SKM-1 treated with dmso at 0.1 percent for 144 hours (cell line): ENCODE data around the gene KCNAB2.

ENCODE experiments used
- DNase-seq: peaks from one replicate; lab custom pipeline; 2025; ENCODE audit not compliant: unreplicated experiment; lab: John Stamatoyannopoulos, UW

KCNAB2 gene

DNA sequence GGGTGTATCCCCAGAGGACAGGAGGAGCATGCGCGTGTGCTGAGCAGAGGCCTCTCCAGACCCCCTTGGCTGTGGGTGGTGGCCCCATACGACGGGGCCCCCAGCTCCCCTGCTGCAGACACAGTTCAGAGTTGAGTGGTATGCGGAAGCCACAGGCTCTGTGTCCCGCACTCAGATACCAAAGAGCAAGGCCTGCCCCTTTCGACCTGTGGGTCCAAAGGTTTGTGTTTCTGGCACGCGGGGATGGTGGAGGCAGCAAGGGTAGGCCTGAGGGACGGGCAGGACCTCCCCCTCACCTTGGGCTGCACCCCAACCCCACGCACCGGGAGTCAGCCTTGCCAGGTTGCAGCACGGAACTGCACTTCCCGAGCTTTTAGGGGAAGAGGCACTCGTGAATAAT lies at the start of gene KCNAB2:
TSS of gene KCNAB2 (plus strand) at position 328 of the 400 bp plus-strand sequence. CDS start 5,649 bp downstream, outside the sequence.
- DNase-seq: no peak

DNA sequence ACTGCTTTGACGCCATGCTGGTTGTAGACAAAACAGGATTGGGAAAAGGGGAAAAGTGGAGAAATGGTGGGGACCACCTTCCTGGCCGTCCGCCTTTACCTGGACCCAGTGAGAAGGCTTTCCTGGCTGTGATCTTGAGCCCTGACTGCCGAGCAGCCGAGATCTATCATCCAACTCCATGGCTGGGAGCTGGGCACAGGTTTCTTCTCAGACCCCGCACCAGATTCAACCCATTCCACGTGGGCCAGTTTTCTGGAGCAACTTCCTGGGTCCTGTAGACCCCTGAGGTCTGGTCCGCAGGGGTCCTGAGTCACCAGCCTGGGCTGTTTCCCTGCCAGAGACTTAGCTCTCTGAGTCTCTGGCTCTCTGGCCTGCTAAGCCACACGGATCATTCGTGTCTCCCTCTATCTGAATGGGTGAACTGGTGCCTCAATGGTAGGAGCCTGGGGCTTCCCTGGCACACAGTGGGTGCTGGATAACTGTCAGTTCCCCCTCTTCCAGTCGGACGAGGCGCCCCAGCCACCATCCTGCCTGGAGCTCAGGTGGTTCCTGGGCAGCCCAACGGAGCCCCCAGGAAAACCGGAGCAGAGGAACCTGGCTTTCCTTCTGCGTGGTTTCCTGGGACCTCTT lies 48.9 kb upstream of the KCNAB2 start:
- DNase-seq: no peak

DNA sequence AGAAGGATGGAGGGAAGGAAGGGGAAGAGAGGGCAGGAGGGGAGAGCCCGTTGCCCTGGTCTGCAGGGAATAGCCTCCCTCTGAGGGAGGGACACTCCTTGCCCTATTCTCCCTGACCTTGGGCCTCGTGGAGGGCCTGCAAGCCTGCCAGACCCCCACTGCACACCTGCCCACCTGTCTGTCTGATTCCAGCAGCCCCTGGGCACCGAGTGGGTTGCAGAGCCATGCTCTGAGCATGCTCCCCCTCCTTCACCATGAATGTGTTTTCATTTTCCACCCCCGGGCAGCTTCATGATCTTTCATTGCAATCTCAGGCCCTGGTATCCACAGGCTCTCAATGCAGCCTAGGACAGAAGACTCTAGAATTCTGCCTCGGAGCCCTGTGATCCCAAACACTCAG lies 48.4 kb upstream of the KCNAB2 start:
- no peak for DNase-seq

DNA sequence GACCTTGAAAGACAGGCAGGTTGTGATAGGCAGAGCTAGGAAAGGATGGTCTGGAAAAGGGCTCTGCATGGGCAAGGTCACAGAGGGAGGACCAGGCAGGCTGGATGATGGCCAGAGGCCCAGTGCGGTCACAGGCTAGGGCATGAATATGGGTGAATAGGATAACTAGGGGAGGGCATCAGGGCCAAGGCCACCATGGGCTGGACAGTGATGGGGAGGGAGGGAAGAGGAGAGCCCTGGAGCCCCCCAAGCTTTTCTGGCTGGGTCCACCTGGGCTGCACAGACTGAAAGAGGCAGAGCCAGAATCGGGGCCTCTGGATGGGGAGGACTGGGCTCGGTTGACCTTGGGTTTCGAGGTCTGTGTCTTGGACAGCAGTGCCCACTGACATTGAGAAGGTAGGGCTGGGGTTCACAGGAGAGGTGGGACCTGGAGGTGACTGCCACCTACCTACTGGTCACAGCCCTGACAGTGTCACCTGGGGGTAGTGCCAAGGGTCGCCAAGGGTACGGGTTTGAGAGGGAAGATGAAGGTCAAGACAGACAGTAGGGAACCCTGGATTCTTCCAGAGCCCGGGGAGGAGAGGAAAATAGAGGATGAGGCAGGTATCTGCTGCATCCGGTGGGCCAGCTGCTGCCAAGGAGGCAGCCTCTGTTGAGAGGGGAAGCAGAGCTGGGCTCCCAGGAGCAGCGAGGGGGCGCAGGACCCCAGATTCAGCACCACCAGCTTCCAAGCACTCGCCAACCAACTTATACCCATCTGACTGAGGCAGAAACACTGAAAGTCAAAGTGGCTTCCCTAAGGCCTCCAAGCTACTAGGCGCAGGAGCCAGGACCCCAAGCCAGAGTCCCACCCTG lies 47.4 kb upstream of the KCNAB2 start:
- DNase-seq: no peak

DNA sequence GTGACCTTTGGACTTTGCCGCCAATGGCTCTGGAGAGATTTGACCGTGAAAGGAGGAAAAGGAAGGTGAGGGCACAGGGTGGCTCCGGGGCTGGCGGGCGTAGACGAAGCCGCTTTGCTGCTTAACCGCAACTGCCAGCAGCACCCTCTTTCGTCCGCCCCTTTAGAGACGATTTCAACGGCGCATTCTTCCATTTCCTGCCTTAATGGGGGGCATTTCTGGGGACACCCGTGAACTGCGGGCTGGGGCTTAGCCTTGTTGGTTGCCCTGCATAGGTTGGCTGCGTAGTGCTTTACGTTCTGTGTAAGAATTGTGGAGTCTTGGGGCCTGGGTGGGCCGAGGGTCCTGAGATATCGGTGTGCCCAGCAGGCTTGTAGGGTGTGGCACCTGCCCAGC lies 46.8 kb upstream of the KCNAB2 start:
- no peak for DNase-seq

DNA sequence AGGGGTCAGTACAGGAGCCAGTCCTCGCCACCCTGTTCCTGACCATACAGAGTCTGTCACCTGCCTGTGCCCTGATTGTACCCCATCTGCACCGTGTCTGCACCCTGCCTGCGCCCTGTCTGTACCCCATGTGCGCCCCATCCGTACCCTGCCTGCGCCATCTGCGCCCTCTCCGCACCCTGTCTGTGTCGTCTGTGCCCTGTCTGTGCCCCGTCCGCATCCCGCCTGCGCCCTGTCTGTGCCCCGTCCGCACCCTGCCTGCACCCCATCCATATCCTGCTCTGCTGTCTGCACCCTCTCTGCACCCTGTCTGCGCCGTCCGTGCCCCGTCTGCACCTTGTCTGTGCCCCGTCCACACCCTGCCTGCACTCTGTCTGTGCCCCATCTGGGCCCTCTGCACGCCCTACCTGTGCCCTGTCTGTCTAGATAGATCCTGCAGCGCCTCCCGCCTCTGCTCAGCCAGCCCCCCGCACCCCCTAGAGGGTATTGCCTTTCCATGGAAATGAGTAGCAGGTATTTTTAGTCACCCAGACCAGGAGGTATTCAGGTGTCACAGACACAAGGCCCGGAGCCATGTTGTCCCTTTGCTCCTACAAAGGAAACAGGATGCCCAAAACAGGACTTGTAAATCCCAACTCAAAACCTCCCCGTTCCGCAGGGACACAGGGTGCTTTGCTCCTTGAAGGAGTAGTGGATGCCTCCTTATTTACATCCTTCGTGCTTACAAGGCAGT lies 45.8 kb upstream of the KCNAB2 start:
- DNase-seq: no peak

DNA sequence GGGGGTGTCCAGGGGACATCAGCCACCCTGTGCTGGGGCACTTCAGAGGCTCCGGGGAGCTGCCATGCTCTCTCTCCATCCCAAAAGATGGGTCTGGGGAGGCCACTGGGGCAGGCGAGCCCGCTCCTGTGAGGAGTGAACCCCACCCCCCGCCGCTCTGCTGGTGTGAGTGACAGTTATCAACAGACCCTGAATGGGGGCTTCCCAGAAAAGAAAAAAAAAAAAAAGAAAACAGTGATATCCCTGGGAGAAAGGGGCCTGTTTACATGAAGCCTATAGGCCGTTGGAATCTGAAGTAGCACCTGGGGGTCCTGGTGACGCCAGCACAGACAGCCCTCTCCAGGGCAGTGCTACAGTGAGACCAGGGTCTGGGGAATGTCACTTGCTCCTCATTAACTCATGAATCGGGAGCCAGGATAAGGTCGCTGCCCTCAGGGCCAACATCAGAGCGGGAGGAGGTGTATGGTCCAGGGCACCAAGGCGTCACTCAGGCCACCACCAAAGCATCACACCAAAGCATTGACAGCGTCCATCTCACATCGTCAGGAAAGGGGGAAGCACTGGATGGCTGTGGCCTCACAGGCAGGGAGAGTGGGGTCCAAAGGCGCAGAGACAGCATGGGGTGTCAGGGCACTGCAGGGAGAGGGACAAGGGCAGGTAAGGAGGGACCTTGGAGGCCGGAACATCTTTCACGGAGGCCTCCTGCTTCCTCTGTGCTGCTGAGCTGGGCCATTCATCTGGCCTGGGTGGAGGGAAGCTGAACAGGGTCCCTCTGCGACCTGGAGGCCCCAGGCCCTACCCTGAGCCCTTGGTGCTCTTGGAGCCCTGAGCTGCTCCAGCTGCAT lies 45.0 kb upstream of the KCNAB2 start:
- DNase-seq: no peak

DNA sequence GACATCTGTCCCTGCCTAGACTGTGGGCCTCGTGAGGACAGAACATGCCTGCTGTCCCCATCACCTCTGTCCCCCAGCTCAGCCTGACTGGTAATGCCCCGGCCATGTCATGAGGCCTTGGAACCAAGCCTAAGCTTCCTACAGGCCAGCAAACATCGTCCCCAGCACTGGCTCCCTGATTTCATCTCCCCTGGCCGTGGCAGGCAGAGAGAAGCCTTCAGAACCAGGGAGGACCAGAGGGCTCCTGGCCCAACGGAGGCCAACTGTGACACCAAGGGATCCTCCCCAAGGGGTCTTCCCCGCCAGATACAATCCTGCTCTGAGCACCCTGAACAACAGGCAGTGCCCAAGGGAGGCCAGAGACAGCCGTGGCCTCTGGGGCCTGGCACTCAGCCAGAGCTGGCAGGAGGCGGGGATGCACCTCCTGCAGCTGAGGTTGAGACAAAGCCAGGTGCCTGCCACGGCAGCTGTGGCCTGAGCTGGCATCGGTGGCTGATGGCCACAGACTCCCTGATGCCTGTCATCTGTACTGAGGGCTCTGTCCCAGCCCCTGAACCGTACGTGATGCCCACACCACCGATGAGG lies 43.6 kb upstream of the KCNAB2 start:
- DNase-seq: no peak

DNA sequence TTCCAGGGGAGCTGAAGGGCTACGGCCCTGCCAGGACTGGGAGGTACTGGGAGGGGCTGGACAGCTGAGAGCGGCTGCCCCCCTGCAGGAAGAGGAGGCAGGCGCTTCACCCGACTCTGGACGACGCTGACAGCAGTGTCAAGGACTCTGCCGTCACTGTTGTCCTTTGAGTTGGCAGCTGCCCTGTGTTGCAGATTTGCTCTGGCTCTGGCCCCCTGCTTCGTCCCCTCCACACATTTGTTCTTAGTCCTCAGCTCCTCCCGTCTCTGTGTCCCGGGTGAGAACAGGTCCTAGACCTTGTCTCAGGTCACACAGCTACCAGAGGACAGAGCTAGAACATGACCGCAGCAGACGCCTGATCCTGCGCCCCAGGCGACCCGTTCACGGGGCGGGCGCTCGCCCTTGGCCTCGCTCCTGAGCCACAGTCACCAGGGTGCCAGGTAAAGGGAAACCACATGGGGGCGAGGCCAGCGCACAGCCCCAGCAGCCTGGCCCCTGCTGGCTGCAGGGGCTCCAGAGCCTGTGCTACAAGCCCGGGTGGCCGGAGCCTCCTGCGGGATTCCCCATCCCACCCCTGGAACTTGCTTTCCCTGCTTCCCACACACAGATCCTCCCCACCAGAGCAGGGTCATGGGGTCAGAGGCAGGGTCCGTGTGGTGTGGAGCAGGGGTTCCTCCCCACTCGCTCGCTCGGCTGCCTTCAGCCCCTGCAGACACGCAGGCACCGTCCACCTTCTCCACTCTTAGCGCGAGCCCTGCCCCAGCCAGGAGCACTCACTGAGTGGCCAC lies 42.8 kb upstream of the KCNAB2 start:
- no peak for DNase-seq

DNA sequence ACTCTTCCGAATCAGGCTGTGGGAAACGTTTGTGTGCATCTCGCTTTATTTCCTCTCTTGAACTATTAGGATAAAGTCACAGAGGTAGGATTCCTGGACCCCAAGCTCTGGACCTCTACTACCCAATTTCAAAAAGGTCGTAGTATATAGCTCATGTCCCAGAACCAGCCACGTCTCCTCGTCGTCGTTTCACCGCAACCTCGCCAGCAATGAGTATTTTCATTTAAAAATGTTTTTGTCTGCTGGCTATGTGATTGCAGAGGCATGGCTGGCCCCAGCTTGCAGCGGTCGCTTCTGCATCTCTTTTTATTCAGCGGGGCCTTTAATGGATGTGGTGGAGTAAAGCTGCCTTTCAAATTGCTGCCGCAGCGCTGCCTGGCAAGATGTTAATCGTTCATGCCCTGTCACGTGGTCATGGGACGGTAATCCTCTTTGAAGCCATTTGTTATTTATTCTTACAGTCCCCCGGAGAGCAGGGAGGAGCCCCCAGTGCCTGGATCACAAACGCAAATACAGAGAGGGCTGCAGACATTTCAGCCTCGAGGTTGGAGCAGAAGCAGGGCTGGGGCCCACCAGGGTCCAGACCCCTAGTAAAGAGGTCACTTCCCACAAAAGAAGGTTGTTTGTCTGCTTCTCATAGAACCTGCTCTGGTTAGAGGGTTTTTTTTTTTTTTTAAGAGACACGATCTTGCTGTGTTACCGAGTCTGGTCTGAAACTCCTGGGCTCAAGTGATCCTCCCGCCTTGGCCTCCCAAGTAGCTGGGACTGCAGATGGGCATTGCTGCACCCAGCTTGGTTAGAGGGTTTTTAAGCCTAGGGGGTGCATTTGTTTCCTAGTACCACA lies 41.9 kb upstream of the KCNAB2 start:
- DNase-seq: no peak

DNA sequence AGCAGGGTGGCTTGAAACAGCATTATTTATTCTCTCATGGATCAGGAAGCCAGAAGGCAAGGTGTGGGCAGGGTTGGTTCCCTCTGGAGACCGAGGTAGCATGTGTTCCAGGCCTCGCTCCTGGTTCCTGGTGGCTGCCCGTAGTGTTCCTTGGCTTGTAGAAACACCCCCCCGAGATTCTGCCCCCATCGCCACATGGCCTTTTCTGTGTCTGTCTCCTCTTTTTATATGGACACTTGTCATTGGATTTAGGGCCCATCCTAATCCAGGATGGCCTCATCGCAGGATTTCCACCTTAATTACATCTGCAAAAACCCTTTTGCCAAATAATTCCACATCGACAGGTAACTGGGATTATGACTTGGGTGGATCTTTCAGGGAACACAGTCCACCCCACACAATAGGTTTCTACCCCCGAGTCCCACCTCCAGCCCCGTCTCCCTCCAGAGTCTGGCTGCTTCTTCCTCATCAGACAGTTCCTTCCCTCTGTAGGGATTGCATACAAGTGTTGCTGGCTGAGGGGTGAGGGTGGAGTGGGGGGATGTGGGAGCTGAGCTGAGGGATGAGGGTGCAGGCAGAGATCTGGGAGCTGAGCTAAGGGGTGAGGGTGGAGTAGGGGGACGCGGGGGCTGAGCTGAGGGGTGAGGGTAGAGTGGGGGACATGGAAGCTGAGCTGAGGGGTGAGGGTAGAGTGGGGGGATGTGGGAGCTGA lies 41.1 kb upstream of the KCNAB2 start:
- DNase-seq: no peak

DNA sequence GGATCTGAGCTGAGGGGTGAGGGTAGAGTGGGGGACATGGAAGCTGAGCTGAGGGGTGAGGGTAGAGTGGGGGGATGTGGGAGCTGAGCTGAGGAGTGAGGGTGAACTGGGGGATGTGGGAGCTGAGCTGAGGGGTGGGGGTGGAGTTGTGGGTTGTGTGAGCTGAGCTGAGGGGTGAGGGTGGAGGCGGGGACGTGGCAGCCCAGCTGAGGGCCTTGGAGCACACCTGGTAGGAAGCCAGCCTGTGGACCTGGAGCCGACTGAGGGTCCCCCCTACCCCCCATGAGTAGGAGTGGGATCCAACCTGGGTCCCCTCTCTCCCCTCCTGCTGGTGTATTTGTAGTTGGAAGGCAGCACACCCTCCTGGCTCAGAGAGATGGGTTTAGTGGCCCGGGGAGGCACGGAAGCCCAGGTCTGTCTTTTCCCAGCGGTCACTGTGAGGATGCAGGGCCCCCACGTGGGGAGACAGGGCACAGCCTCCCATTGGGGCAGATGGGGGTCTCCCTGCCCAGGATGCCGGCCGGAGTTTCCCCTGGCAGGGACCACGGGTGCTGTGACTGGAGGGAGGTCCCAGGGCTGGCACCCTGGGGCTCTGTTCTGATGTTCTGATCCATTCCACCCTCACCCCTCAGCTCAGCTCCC lies 40.3 kb upstream of the KCNAB2 start:
- DNase-seq: no peak

DNA sequence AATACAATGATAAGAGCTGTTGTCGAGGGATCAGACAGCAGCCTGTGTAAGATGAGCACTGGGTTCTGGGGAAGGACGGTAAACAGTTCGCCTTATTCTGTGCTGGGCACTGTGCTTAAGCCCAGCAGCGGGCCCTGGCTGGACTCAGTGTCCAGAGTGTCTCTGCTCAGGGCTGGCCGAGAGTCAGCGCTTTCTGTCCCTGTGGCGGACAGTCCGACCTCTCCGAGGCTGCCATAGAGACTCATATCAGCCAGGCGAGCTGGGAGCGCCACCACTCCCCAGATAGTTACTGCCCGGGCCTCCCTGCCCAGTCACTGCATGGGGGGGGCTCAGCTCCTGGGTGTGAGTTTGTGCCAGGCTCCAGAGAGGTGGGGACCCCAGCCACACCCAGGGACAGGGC lies 38.8 kb upstream of the KCNAB2 start:
- DNase-seq: no peak

DNA sequence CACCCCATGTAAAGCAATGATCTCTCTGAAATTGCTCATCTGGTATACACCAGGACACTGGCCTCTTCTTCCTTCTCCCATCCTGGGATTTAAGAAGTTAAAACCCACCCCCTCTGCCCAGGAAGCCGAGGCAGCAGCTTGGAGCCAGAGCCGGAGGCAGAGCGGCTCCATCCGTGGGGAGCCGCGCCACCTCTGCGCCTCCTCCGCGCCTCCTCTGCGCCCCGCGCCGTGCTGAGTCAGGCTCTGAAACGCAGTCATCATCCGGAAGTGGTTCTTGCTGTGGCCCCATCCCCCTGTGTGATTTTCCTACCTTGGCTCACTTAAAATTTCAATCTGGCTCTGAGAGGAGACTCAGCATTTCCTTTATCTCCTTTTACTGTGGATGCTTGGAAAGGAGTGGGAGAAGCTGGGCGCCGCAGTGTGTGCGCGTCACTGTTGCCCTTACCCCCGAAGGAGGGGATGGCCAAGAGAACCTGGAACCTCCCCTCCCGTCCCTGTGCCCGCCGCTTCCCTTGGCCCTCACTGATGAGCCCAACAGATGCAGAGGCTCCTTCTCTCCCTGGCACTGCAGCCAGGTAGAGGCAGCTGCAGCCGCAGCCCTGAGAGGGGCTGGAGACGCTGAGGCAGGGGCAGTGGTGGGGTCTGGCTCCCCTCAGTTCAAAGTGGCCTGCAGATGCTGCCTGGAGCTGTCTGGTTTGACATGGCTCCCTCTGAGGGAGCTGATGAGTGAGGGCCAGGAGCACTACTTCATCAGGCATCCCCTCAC lies 38.2 kb upstream of the KCNAB2 start:
- DNase-seq: no peak

DNA sequence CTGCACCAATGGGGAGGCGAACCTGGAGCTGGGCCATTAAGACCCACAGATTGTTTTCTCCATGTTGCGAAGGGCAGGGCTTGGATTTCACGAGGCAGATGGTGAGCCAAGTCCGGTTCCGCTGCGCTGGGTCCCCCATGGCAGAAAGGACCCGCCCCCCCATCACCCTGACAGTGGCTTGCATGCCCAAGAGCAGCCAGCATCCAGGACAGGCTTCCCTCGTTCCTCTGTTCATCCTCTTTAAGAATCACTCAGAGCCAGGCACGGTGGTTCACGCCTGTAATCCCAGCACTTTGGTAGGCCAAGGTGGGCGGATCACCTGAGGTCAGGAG lies 37.6 kb upstream of the KCNAB2 start:
- DNase-seq: no peak

DNA sequence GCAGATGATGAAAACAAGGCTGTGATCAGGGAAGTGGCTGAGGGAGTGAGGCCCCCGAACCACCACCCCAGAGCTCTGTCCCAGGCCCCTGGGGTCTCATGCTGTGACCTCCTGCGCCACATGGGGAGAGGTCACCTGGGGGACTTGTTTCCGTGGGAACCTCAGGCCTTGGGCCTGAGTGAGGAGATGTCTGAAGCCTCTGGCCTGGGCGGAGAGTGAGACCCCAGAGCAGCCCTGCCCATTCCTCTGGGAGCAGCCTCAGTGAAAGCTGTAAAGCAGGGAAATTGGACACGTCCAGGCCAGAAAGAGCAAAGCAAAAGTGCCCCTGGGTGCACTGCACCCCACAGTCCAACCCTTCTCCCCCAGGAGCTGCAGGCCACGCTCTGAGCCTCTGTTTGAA lies 37.0 kb upstream of the KCNAB2 start:
- DNase-seq: no peak
